HG03108 (cell line): Measurements from ENCODE around the gene CLASP2.
"Not testable (repeated sequence)": the region's sequence is repeated elsewhere in the genome, so short reads cannot be mapped to it uniquely, and the experiment has no call there.

Experiments
- ATAC-seq: cut with Tn5 transposase; IDR thresholded peaks from one replicate; pipeline ENCODE4 v1.9.1; 2021; ENCODE audit warnings: moderate library complexity; ENCODE audit not compliant: unreplicated experiment

Gene CLASP2

DNA sequence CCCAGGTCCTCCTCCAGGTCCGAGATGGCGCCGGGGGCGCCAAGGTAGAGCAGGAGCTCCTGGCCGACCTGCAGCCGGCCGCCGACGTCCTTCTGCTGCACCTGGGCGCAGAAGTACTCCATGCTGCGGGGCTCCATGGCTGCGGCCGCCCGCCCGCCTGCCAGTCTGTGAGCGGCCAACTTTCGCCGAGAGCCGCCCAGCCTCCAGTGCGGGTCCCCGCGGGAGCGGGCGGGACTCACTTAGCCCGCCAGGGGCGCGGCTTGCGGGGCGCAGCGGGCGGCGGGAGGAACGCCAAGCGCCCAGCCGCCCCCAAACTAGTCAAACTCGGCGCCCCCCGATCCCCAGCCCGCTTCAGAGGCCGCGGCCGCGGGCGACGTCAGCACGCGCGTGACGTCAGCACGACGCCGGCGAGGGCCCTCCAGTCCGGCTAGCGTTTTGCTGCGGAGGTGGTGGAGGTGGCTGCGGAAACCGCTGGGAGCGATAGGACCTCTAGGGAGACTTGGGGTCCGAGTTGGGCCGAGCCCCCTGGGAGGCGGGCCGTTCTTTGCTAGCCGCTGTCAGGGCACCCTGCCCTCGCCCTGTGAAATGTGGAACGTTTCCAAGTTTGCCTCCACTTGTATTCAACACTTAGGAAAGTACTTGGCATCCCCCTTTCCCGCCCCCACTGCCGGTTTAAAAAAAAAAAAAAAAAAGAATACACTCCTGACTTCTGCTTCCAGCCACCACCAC is at the start of gene CLASP2:
TSS of gene CLASP2 (minus strand) at position 389 of the 729 bp plus-strand sequence. CDS start at position 137, 252 bp downstream.
- peak; percentile 92 for ATAC-seq

DNA sequence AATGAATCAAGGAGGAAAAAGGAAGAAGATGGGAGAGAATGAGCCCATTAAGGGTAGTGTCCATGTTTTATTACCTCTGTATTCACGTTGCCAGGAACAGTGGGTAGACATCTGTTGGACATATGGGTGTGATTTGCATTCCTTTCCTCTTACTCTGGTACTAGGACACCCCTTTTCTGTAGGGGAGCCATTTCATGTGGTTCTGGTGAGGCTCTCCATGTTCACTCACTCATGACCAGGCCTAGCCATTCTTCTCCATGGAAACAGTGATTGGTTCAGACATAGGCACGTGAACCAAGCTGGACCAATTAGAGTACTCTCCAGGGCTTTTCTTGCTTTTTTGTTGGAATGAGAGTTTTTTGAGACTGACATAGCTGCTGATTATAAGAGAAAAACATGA is 40.8 kb upstream of the CLASP2 start:
- ATAC-seq, result no peak

DNA sequence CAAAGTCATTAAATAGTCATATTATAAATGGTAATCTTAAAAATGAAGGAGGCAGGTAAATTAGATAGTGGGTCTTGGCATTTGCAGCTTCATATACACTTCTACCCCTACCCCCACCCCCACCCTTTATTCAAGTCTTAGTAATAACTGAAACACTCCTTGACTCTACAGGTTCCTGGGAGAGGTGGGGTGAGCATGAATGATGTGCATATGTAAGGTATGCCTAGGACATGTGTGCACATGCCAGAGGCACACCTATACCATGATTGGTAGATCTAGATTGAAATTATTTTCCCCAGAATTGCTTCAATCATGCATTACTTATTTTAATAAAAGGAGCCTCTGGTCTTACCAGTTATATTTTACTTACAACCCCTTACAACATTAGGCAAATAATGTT is 40.2 kb upstream of the CLASP2 start:
- ATAC-seq, result no peak

DNA sequence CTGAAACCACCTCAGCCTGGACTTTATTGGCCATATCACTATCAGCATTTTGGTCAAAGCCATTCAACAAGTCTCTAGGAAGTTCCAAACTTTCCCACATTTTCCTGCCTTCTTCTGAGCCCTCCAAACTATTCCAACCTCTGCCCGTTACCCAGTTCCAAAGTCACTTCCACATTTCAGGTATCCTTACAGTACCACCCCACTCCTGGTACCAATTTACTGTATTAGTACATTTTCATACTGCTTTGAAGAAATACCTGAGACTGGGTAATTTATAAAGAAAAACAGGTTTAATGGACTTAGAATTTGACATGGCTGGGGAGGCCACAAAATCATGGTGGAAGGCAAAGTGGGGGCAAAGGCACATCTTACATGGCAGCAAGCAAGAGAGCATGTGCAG is 36.3 kb upstream of the CLASP2 start:
- ATAC-seq, result not testable (repeated sequence)

DNA sequence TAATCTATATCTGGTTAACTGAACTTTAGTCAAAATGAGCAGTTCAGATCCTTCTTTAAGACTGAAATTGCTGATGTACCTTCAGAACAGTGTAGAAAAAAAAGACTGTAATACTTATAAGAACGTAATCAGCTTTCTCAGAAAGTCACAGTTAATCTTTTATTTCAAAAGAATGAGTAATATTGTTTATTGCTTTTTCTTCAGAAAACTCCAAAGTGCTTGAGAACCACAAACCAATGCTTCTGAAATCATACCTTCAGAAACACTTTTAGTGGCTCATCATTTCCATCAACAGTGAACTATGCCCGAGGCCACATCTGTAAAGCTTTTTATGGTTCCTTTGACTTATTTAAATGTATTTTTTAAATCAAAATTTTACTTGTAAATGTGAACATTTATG is 33.3 kb upstream of the CLASP2 start:
- ATAC-seq, result no peak

DNA sequence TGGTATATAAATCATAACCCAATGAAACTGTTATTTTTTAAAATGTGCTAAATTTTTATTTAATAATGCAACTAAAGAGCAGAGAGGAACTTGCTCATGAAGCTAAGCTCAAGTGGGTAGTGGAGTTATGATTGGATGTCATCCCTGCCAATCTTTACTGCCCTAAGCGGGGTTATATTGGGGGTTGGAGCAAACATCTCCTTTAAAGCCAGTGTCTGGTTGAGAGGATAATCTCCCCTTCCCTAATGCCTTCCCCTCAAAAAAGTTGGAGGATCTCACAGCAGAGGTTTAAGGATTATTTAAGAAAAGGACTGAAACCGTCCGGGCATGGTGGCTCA is 32.1 kb upstream of the CLASP2 start:
- no peak for ATAC-seq

DNA sequence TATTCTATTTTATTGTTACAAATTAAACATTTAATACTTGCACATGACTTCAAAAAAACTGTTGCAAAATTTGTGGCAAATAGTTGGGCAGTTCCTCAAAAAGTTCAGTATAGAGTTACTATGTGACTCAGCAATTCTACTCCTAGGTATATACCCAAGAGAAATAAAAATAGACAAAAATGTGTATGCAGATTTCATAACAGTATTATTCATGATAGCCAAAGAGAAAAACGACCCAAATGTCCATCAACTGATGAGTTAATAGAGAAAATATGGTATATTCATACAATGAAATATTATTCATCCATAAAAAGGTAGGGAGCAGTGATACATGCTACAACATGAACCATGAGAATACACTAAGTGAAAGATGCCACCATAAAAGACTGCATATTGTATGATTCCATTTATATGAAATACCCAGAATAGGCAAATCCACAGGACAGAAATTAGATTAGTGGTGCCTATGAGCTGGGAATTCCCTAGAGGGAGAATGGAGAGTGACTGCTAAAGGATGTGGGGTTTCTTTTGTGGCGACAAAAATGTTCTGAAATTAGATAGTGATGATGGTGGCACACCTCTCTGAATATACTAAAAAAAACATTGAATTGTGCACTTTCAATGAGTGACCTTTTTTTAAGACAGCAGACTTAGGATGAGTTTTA is 31.6 kb upstream of the CLASP2 start:
- no peak for ATAC-seq

DNA sequence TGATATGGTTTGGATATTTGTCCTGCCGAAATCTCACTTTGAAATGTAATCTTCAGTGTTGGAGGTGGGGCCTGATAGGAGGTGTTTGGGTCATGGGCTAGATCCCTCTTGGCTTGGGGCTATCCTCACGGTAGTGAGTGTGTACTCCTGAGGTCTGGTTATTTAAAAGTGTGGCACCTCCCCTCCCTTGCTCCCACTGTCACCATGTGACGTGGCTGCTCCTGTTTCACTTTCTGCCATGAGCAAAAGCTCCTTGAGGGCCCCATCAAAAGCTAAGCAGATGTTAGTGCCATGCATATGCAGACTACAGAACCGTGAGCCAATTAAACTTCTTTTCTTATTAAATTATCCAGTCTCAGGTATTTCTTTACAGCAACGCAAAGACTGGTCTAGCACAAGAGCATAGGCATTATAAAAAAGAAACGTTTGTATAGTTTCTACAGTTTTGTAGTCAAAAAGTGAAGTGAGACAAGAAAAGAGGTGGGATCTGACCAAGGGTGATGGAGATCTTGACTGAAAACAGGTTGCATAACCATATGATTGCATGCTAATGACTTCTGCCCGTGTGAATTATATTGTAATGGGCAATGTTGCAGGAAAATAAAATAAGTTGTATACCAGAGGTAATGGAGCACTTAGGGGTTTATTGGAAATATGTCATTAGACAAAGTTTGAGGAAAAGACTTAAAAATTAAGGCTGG is 28.5 kb upstream of the CLASP2 start:
- ATAC-seq, result no peak

DNA sequence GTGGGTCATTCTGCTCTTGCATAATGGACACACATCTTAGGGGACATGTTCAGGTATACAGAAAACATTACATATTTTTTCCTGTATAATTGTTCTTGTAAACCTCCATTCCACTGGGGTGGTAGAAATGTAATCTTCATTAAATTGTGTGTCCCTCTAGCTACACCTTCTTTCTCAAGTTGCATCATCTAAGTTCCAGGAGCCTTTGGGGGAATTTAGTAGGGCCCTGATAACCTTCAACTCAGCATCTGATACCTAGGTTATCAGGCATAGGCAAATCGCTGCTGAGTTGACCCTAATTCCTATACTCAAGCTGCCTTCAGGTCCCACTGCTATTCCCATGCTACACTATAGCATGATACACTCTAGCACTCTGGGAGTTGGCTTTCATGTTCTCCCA is 19.1 kb upstream of the CLASP2 start:
- ATAC-seq, result no peak

DNA sequence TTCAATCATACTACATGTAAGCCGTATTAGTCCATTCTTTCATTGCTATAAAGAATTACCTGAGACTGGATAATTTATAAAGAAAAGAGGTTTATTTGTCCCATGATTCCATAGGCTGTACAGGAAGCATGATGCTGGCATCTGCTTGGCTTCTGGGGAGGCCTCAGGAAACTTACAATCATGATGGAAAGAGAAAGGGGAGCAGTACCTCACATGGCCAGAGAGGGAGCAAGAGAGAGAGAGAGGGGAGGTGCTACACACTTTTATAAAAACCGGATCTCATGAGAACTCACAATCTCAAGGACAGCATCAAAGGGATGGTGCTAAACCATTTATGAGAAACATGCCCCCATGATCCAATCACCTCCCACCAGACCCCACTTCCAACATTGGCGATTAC is 14.3 kb upstream of the CLASP2 start:
- ATAC-seq, result no peak

DNA sequence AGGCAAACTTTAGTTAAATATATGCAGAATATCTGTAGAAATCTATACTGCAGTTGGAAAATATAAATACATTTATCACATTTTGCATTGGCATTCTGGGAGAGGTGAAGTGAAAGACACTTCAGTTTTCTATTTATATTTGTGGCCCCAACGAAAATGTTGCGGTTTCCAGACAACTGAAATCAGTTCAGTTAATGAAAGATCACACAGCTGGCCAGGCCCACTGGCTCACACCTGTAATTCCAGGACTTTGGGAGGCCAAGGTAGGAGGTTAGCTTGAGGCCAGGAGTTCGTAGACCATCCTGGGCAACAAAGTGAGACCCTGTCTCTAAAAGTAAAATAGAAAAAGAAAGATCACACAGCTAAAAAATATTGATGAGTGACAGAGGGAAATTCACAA is 11.9 kb upstream of the CLASP2 start:
- ATAC-seq, result peak; percentile 88

DNA sequence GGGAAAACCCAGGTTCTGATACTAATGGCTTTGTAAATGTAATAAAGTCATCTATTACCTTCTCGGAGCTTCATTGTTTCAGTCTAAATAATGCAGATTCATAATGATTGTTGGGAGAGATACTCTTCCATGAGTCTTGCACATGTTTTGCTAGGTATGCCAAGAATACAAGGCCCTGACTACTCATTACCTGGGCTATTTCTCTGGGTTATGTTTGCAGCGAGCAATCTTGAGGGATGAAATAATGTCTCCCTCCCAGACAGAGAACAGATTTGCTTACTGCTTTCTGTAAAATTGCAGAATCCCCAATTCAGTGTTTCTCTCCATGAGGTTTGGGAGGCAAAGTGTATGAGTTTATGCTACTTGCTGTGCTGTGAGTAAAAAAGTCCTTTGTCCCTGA is 6.2 kb upstream of the CLASP2 start:
- ATAC-seq, result no peak

DNA sequence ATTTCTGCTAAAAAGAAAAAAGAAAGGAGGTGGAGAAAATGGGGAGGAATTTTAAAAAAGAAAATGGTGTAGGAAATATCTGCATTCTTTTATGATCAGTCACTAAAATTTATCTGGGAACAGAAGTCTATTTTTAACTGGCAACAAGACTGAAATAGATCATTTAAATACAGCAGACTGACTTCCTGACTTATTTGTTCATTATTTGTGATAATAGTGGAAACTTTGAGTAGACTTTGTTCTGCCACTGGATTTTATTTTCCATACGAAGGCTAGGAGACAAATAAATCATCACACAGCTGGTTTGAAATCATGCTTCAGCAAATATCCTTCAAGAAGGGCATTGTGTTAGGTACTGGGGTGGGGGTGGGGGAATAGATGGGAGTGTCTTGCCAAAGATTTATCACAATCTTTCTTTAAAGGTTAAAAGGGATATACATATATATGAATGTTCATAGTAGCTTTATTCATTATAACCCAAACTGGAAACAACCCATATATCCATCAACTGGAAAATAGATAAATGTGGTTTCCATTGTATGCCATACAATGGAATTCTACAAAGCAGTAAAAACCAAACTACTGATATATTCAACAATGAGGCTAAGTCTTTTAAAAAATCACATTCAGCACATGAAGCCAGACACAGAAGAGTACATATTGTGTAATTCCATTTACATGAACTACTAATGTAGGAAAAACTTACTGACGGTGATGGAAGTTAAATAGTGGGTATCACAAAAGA is 4.7 kb upstream of the CLASP2 start:
- no peak for ATAC-seq

DNA sequence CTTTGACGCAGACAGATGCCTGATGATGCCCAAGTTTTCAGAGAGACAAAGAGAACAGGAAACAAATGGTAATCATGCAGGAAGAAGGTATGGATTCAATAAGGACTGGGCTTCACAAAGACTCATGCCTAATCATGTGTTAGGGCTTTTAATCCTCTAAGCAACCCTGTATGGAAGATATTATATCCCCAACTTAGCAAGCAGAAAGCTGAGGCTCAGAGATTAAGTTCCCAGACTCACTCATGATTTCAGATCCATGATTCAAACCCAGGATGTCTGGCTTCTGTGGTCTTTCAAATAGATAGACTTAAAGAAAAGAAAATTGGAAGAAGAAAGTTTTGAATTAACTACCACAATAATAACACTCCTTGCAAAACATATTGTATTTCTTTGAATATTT is 4.1 kb upstream of the CLASP2 start:
- no peak for ATAC-seq

DNA sequence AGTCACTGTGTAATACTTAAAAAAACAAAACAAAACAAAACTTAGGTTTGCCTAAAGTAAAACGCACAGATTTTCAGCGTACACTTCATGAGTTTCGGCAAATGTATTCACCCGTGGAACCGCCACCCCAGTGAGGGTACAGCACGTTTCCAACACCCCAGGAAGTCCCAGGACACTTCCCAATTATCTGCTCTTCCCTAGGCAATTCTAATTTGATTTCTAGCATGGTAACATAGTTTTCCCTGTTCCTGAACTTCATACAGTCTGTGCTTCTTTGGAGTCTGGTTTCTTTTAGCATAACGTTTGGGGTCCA is 497 bp upstream of the CLASP2 start:
- no peak for ATAC-seq

DNA sequence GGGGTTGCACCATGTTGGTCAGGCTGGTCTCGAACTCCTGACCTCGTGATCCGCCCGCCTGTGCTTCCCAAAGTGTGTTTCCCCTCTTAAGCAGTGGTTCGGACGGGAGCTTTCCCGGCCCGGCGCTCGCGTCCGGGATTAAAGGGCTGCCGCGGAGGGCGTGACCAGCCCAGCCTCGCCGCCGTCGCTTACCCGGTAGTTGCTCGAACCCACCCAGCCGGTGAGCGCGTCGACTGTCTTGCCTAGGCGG is 513 bp downstream of the CLASP2 start:
- ATAC-seq, result peak; percentile 55

DNA sequence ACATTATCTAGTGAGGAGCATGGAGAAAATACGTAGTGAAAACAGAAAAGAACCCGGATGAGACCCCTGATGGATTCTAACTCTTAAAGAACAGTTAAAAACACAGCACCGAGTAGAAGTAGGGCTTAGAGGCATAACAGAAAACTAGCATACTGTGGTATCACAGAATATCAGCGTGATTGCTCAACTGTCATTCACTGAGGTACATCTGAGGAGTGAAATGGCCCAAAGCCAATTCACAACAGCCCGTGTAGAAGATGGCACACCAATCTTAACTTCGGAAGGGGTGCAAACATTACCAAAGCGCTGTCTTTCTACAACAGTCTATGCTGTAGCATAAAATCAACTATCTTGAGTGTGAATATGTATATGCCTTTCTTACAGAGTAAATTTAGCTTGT is 1.8 kb downstream of the CLASP2 start:
- ATAC-seq, result no peak

DNA sequence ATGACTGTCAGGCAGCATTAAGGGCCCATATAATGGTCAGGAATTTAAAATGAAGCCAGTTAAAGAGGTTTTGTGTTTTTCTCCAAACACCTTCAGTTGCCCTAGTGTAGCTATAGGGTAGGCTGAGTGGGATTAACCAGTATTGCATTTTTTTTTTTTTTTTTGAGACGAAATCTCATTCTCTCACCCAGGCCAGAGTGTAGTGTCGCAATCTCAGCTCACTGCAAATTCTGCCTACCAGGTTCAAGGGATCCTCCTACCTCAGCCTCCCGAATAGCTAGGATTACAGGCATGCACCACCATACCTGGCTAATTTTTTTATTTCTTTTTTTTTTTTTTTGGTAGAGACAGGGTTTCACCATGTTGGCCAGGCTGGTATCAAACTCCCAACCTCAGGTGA is 7.0 kb downstream of the CLASP2 start:
- ATAC-seq, result no peak

DNA sequence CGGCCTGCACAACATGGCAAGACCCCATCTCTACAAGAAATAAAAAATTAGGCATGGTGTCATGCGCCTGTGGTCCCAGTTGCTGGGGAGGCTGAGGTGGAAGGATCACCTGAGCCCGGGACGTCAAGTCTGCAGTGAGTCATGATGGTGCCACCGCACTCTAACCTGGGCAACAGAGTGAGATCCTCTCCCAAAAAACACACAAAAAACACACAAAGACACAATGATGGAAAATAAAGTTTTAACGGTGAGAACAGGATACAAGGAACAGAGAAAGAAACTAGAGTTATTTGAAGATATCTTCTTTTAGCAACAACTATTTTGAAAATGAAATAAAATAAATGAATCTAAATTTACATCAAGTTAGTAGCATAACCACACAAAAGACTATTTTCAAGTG is 12.0 kb downstream of the CLASP2 start:
- ATAC-seq, result no peak

DNA sequence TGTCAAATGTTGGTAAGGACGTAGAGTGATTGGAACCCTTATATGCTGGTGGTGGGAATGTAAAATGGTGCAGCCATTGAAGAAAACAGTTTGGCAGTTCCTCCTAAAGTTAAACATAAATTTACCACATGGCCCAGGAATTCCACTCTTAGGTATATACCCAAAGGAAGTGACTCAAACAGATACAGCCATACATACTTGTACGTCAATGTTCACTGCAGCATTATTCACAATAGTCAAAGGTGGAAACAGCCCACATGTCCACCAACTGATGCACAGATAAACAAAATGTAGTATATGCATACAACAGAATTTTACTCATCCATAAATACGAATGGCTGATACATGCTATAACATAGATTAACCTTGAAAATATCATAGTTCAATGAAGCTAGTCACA is 13.2 kb downstream of the CLASP2 start:
- ATAC-seq, result no peak

DNA sequence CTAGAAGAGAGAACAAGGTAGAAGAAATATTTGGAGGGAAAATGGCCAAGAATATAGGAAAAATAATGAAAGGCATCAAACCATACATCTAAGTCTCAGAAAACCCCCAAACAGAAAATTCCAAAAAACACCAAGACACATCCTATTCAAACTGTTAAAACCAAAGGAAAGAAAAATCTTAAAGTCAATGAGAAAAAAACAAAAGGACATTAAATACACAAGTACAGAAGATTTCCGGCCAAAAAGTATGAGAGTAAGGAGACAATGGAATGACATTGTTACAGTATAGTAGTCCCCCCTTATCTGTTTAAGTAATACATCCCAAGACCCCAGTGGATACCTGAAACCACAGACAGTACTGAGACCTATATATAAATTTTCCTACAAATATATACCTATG is 18.8 kb downstream of the CLASP2 start:
- no peak for ATAC-seq

DNA sequence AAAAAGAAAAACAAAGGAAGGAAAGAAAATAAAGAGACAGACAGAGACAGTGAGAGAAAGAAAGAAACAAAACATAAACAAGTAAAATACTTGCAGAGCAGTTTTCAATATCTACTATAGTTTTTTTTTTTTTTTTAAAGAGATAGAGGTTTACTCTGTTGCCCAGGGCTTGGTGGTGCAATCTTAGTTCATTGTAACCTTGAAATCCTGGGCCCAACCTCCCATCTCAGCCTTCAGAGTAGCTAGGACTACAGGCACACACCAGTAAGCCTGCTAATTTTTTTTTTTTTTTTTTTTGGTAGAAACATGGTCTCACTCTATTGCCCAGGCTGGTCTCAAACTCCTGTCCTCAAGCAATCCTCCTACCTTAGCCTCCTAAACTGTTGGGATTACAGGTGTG is 23.1 kb downstream of the CLASP2 start:
- ATAC-seq, result no peak
